ENCODE measurements around the gene KCNG2.

KCNG2 gene

GRCh38 chr18:79782566-79783308 is 15.0 kb upstream of the KCNG2 start:
- Mint-ChIP-seq H3K27me3 (ENCODE audit: low read depth, poor library complexity) (peaks cover 68% of the 10 kb centered on the region), H3K27ac (no peak overlapping the region), H3K9me3 (peaks cover 5% of the 10 kb centered on the region), H3K4me3 (no peak overlapping the region), H3K36me3 (ENCODE audit: low read depth) (no peaks in the 10 kb centered on the region), H3K4me1 (peaks cover 33% of the 10 kb centered on the region)
- TF ChIP-seq CTCF (IDR thresholded peaks at IDR 0.05) = no peak
- no peak for DNase-seq

GRCh38 chr18:79784071-79784913 is 13.4 kb upstream of the KCNG2 start:
- peaks cover 18% of the 10 kb centered on the region for H3K4me1 Mint-ChIP-seq
- no peak for DNase-seq
- H3K9me3 Mint-ChIP-seq = peaks cover 5% of the 10 kb centered on the region
- no peak overlapping the region for H3K27ac Mint-ChIP-seq
- H3K4me3 Mint-ChIP-seq = no peak overlapping the region
- H3K36me3 Mint-ChIP-seq (ENCODE audit: low read depth) = no peaks in the 10 kb centered on the region
- peaks cover 73% of the 10 kb centered on the region for H3K27me3 Mint-ChIP-seq (ENCODE audit: low read depth, poor library complexity)
- no peak for TF ChIP-seq CTCF (IDR thresholded peaks at IDR 0.05)

GRCh38 chr18:79784965-79785770 is 12.6 kb upstream of the KCNG2 start:
- no peak for TF ChIP-seq CTCF (IDR thresholded peaks at IDR 0.05)
- H3K27ac Mint-ChIP-seq = no peak overlapping the region
- peaks cover 5% of the 10 kb centered on the region for H3K9me3 Mint-ChIP-seq
- peaks cover 14% of the 10 kb centered on the region for H3K4me1 Mint-ChIP-seq
- peaks cover 81% of the 10 kb centered on the region for H3K27me3 Mint-ChIP-seq (ENCODE audit: low read depth, poor library complexity)
- no peak for DNase-seq
- no peaks in the 10 kb centered on the region for H3K36me3 Mint-ChIP-seq (ENCODE audit: low read depth)
- no peak overlapping the region for H3K4me3 Mint-ChIP-seq

GRCh38 chr18:79785831-79786230 is 11.9 kb upstream of the KCNG2 start:
- no peak overlapping the region for H3K27ac Mint-ChIP-seq
- no peak overlapping the region for H3K4me3 Mint-ChIP-seq
- TF ChIP-seq CTCF (IDR thresholded peaks at IDR 0.05) = no peak
- H3K9me3 Mint-ChIP-seq = peaks cover 5% of the 10 kb centered on the region
- peaks cover 14% of the 10 kb centered on the region for H3K4me1 Mint-ChIP-seq
- H3K36me3 Mint-ChIP-seq (ENCODE audit: low read depth) = no peaks in the 10 kb centered on the region
- no peak for DNase-seq
- H3K27me3 Mint-ChIP-seq (ENCODE audit: low read depth, poor library complexity) = peaks cover 84% of the 10 kb centered on the region

- H3K9me3 Mint-ChIP-seq = peaks cover 5% of the 10 kb centered on the region
- peaks cover 88% of the 10 kb centered on the region for H3K27me3 Mint-ChIP-seq (ENCODE audit: low read depth, poor library complexity)
- DNase-seq = no peak
- no peak overlapping the region for H3K4me3 Mint-ChIP-seq
- no peaks in the 10 kb centered on the region for H3K36me3 Mint-ChIP-seq (ENCODE audit: low read depth)
- TF ChIP-seq CTCF (IDR thresholded peaks at IDR 0.05) = no peak
- no peak overlapping the region for H3K27ac Mint-ChIP-seq
- H3K4me1 Mint-ChIP-seq = peaks cover 14% of the 10 kb centered on the region
Measured at GRCh38 chr18:79786304-79786703, 11.4 kb upstream of the KCNG2 start.

Data from nephron progenitor cell (in vitro differentiated cells).